TTC549 (cell line): ENCODE results near the gene HOXC11.

Source experiments
- FAIRE-seq: peaks from 2 replicates; lab custom pipeline; 2012; peaks lifted over from hg19 to GRCh38; lab: Jason Lieb, UNC

HOXC11 gene

DNA sequence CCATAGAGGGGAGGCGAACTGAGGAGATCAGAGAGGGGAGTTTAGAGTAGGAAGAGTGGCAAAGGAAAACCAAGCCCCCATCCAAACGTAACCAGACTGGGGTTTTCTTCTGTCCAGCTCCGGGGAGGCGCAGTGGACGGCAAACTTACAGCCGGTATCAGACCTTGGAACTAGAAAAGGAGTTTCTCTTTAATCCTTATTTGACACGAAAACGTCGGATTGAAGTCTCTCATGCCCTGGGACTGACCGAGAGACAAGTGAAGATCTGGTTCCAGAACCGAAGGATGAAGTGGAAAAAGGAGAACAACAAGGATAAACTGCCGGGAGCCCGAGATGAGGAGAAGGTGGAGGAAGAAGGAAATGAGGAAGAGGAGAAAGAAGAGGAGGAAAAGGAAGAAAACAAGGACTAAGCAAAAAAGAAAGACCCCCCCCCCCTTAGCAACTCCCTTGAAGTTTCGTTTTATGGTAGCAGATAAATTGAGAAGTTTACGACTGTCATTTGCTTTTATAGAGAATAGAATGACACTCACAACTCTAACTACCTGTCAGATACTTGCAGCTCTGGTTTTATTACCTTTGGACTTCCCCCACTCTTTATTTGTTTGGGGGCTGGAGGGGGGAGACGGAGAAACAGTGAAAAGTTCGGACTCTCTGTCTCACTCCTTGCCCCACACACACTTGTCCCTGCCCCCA is 38.2 kb downstream of the HOXC11 start:
- FAIRE-seq: no peak

DNA sequence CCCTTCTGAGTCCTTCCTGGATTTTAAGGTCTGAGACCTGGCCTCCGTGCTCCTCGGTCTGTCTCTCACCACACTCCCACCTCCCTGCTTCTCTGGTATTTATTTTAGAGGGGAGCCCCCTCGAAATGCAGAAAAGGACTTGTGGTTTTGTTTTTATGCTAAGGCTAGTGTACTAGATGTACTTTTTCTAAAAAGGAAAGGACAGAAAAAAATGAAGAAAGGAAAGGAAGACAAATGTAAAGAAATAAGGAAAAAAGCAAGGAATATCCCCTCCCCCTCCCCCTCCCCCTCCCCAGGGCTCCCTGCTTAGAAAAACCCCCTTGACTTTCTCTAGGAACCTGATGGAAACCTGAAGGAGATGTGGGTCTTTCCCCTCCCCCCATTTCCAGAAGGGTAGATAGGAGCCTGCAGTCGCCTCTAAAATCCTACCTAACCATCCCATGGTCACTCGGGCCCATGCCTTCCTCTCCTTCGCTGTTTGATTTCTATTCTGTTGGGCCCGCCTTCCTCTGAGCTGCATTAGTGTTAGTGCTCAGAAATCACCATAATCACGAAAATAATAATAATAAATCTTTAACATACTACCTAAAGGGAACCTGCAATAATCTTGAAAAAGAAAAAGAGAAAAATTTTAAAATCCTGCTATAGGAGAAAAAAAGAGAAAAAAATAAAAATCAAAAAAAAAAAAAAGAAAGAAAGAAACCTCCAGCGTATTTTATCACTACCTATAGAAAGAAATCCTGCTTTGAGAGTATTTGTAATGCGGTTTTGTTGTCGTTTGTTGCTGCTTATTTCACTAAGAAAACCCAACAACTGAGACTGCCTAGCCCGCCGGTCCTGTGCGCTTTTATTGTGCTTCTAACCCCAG is 39.0 kb downstream of the HOXC11 start:
- FAIRE-seq: peak; percentile 43

DNA sequence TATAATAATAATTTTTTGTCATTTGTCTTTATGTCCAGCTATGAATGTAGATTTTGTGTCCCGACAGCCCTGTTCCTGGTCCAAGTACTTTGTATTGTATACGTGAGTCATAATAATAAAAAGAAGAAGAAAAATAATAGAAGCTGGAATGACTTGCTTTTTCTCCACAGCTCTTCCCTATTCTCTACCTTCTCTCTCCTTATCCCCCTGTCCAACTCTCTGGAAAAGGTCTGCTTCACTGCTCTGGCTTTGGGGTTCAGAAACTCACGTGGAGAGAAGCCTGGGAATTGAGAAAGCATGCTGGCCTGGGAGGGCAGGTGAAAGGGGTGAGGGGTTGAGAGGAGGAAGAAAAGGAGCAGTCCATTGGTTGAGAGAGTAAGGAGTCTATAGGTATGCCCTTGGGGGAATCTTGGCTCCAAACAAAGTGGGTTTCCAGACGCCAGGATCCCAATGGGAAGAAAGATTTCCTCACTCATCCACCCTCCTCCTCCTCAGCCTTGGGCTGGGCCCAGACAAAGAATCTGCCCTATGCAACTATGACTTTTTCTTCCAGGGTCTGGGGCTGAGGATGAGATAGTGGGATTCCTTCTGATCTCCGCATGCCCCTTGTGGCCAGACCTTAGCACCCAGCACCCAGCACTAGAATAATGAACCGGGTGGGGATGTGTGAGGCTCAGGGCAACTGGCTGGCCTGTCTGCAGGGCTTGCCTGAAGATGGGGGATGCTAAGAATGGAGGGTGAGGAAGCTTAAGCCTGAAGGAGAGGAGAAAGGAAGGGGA is 39.9 kb downstream of the HOXC11 start:
- no peak for FAIRE-seq

DNA sequence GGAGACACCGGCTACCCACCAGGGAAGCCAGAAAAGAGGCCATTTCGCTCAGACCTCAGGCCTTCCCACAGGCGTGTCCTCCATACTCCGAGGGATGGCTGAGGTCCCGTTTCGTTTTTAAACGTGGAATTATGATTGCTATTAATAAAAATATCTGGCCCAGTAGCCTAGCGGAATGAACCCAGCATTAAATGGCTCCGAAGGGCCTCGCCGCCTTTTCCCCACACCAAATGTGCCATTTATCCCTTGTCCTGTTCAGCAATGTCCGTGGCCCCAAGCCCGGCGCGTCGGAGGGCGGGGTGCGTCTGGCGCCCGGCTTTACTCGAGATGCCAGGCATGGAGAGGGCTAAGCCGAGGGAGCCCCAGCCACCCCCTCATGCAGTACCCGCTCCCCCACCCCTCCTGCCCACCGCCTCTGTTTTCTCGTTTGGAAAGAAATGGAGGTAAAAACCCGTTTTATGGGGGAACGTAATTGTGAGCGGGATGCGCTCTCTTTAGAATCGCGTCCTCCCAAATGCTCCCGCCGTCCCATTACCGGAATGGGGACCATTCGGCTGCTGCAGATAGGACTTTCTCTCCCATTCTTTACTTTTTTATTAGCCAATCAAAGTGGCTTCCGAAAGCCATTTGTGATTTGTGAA is 41.6 kb downstream of the HOXC11 start:
- no peak for FAIRE-seq

DNA sequence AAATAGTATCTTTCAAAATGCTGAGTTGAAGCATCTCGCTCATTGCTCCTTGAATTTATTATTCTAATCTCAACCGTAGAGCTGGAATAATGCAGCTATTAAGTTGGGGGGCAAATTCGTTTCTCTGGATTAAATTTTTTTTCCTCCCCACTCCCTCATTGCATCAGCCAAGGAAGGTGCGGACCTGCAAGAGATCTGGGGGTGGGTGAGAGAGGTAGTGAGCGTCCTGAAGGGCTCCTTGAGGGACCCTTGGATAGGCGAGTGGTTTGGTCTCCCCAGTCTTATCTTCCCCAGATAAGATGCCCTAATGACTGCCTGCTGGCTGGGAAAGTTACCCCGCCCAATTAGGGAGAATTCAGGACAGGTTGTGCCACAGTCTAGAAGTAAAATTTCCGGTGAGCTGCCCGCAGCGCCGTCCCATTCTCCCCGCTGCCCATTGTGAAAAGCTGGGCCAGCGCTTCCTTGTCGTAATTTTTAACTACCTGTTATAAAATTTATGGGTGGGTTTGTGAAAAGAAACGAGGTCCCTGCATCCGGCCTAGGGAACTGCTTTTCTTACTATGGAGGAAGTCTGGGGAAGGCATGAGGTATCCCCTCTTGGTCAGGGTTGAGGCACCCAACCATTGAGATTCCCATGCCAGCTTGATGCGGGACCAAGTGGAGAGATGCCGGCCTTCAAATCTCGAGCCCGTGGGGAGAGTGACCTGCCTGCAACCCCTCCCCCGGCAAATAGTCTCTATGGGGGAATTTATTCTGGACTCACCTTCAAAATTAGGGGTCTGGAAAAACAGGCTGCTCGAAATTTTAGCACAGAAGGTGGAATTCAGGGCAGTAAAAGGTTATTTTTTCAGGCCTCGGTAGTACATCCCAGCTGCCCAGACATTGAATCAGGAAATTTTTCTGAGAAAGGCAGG is 42.3 kb downstream of the HOXC11 start:
- no peak for FAIRE-seq

DNA sequence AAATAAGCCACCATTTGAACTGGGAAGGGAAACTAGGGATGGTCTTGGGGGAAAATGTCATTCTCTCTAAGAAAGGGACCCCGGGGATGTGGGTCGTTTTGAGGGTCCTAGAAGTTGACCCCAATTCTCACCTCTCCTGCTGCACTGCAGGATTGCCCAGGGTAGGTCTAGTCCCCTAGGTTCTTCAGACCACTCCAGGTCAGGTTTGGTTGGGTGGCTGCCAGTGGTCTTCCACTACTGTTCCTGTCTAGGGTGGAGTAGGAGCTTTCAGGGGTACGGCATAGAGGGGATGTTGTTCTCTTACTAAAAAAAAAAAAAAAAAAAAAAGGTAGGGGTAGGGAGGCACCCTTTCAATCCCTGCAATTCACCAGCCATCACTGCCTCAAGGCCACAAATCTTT is 43.1 kb downstream of the HOXC11 start:
- FAIRE-seq: no peak

DNA sequence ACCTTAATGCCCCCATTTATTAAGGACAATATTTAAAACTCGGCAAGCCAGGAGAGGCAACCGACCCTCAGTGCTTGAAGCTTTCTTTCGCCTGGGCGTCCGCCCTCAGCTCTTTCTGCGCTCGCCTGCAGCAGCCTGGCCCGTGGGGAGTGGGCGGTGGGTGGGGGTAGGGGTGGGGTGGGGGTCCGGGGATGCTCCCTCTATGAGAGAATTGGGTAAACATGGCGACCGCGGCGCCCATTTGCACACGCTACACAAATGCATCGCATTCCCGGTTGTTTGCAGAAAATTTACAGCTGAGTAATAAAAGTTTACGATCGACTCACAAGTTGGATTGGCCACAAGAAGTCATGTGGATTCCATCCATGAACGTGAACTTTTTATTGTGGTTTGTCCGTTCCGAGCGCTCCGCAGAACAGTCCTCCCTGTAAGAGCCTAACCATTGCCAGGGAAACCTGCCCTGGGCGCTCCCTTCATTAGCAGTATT is 43.6 kb downstream of the HOXC11 start:
- FAIRE-seq: peak; percentile 89

DNA sequence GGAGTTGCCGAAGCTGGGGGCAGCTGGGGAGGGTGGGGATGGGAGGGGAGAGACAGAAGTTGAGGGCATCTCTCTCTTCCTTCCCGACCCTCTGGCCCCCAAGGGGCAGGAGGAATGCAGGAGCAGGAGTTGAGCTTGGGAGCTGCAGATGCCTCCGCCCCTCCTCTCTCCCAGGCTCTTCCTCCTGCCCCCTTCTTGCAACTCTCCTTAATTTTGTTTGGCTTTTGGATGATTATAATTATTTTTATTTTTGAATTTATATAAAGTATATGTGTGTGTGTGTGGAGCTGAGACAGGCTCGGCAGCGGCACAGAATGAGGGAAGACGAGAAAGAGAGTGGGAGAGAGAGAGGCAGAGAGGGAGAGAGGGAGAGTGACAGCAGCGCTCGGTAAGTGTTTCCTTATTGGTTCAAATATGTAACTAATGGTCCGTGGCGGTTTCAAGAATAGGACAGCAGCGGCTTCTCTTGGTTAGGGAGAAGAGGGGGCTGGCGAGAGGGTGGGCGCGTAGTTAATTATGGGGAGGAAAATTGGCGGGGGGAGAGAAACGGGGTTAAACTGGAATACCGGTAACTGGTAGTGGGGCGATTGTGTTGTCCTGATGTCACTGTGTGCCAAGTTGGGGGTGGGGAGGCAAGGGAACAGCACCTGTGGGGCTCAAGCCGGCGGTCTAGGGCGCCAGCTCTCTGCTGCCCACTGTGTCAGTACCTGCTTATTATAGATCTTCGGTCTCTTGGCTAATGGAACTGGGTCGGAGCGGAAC is 44.3 kb downstream of the HOXC11 start:
- FAIRE-seq: no peak

DNA sequence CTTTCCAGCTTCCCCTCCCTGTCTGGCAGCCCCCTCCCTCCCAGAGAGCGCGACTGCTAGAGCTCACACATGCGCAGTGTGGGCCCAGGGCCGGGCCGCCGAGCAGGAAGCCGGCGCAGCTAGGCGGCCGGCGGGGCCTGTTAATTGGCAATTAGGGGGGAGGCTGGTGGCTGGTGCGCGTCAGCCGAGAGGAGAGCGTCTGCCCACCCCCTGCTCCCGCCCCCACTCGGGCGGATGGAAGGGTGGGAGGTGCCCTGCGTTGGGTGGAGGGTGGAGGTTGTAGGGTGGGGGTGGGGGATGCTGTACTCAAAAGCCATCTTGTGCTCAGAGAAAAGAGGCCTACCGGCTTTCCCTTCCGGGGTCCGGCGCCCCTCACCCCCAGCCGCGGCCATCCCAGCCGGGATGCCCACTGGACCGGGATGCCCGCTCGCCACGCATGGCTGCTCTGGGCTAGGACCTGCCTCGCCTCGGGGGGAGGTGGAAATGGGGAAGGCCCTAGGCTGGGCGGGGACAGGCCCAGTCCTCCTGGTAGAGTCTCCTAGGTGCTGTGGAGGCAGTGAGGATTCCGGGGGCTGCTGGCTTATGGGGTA is 45.0 kb downstream of the HOXC11 start:
- FAIRE-seq: no peak

DNA sequence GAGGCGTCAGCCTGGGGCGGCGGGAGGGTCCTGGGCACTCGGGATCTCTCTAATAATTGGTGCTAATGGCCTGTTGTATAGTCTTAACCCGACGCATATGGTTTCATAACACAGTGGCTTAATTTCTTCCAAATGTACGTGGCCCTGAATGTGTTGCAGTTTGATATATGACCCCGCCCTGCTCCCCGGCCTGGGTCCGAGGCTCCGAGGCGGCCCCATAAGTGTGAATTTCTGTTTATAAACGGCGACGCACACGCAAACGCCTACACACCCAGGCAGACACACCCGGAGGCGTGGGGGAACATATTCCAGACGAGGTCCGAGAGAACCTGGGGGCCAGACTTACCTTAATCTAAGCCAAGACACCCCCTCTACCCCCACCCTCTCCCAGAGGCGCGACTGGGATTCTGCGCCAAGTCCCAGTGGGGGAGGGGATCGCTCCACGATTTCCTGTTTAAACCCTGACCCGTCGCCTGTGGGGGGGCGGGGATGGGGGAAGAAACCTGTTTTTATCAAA is 45.6 kb downstream of the HOXC11 start:
- no peak for FAIRE-seq

DNA sequence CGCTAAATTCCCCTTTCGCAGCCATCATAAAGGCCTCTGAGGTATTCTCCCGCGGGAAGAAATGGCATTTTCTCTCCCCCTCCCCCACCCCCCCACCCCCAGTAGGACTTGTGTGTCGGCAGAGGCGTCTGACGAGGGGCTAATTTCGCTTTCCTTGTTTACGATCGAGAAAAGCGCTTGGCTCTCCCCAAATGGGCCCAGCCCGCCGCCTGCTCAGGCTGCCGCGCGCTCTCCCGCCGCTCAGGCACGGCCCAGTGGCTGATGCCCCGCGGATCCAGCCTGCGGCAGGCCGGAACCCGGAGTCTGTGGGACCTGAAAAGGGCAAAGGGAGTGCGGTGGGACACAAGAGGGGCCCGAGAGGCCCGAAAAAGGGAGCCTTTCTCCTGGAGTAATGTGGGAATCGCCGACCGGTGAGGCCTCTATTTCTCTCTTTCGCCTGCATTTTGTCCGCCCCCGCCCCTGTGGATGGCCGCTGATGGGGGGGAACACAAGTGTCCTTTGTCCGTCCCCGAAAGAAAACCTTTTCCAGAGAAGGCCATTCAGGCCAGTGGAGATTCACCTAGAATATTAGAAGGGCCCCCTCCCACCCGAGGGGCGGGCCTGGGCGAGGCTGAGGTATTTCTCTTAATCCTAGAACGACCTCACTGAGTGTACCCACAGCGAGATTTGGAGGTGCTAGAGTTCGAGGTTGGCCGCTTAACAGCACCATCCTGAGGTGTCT is 46.3 kb downstream of the HOXC11 start:
- FAIRE-seq: no peak

DNA sequence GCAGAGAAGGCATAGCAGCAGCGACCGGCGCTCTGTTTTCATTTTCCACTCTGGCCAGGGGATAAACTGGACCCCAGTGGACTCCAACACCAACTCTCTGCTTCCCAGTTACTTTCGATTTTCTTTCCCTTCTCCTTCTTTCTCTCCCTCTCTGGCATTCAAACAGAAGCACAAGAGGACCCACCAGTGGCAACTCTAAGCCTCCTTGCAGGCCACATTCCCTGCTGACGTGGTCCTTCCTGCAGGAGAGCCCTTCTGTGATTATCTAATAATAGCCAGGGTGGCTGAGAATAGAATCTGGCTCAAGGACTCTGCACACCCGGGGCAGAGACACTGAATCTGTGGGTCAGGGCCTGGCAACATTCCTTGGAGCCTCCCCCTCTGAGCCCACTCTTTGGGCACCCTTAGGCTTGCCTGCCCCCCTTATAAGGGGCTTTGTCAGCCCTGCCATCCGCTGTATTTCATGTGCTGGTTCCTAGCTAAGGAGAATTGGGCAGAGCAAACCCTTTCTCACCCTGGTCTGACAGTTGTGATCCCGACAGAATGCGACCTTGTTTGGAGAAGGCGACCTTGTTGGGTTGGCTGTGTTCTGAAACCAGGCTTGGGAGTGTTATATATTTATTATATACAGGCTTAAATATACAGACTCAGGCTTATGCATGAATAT is 47.1 kb downstream of the HOXC11 start:
- no peak for FAIRE-seq

DNA sequence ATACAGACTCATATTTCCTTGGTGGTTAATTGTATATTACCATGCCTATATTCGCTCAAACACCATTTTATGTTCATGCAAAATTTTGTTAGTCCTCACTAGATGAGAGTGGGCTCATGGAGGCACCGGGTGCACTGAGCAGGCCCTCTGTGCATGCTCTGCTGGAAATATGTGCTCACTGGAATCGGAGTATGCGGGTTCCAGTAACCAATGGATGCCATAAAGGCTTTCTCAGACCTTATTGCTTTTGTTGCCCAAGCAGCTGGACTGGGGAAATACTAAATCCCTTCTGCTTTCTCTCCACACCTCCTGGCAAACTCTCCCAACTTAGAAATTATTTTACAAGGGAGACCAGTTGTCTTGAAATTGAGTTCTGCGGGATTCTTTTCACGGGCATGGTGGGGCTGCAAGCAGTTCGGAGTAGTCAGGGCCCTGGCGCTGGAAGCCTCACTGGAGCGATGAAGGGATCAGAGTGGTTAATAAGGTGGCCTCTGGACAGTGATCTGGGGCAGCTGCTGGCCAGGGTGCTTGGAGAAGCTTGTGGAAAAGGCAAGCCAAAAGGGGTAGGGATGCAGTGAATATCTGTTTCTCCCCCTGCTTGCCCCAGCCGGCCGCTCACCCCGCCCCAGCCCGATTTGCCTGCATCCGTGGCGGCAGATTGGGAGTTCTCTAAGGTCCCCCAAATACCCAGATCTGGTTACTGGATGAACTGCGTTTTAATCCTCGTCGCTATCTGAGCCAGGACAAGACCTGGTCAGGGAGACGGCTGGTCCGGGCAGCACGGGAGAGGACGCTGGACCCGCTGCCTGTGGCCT is 47.9 kb downstream of the HOXC11 start:
- no peak for FAIRE-seq

DNA sequence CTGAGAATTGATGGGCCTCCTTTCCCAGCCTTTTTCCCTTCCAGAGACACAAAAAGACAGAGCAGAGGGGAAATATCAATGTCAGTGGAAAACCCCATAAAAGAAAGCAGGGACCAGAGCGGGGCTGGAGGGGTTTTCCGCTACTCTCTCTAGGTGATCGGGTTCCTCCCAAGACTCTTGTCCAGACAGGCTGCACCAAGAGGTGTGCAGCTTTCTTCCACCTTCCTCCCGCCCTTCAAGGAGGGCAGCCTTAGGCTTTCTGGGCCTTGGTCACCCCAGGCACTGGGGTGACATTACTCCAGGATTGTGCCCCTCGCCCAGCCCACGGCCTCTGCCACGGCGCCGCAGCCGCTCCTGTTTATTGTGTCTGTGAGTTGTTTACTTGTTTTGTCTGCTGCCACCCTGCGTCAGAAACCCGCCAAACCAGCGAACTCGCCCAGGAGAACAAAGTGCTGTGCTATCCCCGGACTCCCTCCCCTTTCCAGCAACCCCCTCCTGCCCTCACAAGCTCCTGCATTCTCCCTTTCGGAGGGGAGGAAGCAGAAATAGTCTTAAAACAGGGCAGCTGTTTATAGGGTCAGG is 48.6 kb downstream of the HOXC11 start:
- FAIRE-seq: no peak

DNA sequence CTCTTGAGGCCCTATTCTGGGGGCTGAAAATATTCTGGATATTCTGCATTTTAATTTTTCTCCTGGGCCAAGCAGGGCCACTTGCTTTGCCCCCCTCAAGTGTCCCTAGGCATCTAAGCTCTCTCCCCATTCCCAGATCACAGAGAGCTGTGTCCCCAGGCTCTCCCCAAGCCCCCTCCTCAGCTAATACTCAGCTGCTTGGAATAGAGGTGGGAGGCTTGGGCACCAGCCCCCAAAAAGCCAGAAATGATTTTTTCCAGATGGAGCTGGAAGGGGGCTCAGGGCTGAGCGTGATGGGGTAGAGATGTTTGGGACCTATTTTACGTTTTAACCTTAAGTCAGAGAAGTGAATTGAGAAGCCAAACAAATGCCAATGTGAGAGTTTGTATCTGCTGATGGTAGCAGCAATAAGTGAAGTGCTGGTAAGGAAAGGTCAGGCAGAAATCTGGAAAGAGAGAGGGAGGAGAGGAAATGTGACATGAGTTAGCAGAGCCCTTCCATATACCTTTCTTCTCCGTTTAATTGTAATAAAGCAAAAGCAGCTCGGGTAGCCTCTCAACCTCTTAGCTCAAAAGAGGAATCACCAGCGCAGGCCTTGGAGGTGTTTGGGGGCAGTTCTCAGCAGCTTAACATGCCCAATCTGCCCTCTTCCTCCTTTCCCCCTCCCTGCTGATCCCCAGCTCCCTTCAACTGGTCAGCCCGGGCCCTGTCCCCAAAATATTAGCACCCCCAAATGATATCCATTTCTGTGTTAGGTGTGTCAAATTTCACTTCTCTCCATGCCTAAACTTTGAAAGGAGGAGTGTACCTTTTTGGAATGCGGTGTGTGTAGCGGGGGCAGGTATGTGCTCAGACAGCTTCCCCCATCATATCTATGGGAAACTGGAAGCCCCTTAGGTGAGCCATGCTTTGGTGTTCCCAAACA is 50.3 kb downstream of the HOXC11 start:
- FAIRE-seq: no peak

DNA sequence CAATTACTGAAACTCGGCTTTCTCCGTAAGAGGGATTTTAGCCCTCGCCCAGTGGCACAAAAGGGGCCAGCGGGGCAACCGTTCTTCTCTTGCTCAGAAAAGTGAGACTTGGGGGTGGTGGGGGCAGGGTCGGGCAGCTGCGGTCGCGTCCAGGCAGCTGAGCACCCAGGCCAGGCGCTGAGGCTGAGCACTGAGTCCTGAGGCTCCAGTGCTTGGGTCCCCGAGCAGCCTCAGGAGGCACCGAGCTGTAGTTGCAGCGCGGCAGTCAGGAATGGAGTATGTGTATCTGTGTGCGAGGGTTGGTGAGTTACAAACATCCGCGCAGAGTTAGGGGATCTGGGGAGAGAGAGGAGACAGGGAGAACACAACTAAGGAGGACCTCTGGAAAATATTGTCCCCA is 51.2 kb downstream of the HOXC11 start:
- FAIRE-seq: no peak
